Midbrain (tissue), 1 donor: ENCODE data around the gene MXD4.

Experiments used
- DNase-seq: peaks from one replicate; lab custom pipeline; 2025; lab: John Stamatoyannopoulos, UW

Gene MXD4, protein sequence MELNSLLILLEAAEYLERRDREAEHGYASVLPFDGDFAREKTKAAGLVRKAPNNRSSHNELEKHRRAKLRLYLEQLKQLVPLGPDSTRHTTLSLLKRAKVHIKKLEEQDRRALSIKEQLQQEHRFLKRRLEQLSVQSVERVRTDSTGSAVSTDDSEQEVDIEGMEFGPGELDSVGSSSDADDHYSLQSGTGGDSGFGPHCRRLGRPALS

DNA sequence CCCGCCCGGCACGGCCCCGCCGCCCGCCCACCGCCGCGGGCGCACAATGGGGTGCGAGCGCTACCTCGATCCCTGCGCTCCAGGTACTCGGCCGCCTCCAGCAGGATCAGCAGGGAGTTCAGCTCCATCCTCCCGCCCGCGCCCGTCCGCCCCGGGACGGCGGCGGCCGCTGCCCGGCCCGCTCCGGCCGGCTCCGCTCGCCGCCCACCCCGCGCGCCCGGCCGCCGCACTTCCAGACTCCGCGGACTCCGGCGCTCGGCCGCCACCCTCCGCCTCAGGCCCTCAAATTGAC lies at the start of gene MXD4:
Gene MXD4, minus strand, starts transcription at position 257 of the 292 bp plus-strand sequence. Its CDS starts 129 bp downstream, at position 128.
- no peak for DNase-seq

DNA sequence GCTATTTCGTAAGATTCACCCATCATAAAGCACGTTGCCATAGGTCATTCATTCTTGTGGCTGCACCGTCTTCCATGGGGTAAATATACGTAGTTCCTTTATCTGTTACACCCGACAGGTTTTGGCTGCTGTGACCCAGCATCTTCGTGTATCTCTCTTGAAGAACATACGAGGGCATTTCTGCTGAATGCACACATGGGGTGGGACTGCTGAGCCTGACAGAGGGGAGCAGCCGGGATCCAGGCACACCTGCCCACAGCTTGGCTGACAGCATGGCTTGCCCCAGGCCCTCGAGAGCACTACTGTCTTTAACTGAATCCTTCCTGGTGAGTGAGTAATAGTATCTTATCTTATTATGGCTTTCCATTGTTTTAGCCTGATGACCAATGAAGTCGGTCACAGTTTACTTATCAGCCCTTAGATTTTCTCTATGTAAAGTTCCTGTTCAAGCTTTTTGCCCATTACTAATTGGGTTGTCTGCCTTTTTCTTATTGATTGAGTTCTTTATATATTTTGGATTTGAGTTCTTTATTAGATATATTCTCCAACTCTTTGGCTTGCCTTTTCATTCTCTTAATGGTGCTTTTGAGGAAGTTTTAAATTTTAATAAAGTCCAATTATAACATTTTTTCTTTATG lies 45.0 kb upstream of the MXD4 start:
- no peak for DNase-seq

DNA sequence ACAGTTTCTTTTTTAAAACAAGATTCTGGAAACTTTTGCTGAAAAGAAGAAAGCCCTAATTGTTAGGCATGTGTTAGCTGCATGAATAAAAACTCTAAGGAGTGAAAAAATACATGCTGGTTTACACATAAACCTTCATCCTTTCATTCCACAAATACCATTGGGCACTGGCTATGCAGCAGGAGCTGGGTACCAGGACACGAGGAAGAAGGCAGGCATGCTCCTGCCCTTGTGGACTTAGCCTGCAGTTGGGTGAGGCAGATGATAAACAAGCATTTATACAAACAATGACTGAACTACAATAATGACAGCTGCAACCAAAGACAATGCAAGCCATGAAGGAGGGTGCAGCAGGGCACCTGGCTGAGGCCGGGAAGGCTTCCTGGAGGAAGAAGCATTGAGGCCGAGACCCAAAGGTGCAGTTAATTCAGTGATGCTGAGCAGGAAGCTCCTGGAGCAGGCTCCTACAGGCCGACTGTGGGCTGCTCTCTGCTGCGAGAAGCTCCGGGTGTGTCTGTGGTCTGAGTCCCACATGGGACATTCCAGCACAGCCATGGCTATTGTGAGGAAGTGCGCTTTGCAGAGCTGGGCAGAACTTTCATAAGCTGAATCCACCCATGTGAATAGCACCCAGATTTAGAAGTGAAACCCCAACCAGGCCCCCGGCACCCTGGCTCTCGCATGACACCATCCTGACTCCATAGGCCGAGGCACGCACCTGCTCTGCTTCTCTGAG lies 44.0 kb upstream of the MXD4 start:
- DNase-seq: no peak

DNA sequence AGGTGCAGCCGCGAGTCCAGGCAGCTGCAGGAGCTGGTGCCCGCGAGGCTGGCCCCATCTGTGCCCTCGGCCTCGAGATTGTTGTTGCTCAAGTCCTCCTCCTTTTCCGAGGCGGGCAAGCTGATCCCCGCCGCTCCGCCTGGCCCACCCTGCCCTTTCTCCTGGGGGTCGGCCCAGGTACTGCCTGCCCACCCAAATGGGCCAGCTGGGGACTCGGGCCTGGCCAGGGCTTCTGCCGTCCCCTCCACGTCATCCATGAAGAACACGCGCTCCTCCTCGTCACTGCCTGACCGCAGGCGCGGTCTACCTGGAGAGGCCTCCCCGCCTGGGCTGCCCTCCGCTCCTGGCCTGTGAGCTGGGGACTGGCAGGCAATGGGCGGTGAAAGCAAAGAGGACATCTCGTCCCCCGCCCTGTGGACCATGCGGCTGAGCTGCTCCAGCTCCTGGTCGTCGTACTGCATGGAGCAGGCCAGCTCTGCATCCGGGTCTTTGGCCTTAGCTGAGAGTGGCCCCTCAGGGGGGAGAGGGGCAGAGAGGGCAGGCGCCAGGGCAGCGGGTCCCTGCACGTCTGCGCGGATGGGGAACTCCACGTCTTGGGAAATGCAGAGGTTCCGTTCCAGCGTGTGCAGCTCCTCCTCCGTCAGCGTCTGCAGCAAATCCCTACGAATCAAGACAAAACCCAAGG lies 43.1 kb upstream of the MXD4 start:
- no peak for DNase-seq

DNA sequence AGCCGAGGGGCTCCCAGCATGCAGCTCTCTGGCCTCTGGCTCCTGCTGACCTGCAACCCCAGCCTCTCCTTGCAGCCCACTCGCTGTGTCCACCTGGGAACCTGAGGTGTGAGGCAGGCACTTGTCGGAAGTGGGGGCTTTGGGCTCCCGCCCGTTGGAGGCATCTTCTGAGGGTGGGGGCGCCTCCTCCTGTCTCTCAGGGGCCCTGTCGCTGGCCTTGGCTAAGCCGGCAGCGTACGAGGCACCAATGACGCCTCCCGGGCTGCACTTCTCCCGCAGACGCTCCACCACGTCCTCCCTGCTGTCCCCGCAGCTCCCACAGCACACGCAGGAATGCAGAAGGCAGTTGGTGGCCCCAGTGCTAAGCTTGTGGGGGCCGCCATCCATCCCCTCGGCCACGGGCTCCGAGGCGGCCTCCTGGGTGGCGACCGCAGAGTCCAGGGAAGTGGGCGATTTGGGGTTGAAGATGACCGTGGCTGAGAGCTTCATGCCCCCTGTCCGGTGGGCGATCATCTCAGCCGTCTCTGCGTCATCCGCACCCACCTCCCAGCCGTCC lies 42.5 kb upstream of the MXD4 start:
- no peak for DNase-seq

DNA sequence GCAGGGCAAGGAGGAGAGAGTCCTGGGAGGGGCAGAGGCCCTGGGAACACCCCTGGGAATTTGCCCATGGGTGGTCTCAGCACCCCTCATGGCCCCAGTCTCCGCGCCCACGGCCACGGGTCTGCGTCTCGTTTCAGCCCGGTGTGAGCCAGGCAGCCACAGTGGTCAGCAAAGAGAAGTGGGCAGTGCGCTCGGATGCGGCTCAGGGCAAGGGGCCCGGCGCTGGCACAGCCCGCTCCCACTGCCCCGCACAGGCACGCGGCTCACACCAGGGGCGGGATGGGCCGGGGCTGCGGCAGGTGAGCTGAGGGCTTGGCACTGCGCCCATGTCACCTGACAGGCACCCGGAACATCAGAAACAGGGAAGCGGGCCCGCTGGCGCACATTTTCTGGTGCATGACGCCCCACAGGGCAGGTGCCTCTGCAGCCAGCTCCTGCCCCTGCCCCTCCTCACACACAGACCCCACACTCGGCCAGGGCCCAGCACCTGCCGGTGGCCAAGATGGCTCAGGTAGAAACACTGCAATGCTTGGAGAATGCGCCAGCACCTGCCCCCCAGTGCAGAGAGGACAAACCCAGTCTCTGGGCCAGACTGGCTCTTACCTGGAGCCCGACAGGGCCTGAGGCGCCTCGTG lies 41.9 kb upstream of the MXD4 start:
- no peak for DNase-seq

DNA sequence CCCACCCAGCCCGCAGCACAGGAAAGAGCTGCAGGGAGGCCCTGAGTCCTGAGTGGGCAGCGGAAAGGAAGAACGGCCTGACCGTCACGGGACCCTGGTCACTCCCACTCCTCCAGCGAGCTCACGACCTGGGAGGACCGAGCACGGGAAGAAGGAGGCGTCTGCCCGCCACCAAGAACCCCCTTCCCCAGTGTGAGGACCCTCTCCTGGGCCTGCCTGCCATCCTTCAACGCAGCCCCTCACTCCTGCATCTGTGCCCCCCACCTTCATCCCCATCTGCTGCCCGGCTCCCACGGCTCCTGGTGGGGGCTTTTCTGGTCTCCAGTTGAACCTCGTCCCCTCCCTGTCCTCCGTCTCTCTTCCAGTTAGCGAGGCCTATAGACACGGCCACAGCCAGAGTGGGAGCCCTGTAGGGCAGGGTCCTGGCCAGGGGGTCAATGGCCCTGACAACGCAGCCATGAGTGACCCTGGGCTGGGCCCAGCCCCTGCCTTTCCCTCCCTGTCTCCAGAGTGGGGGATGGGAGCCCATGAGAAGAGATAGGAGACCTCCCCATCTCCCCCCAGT lies 41.3 kb upstream of the MXD4 start:
- DNase-seq: no peak

DNA sequence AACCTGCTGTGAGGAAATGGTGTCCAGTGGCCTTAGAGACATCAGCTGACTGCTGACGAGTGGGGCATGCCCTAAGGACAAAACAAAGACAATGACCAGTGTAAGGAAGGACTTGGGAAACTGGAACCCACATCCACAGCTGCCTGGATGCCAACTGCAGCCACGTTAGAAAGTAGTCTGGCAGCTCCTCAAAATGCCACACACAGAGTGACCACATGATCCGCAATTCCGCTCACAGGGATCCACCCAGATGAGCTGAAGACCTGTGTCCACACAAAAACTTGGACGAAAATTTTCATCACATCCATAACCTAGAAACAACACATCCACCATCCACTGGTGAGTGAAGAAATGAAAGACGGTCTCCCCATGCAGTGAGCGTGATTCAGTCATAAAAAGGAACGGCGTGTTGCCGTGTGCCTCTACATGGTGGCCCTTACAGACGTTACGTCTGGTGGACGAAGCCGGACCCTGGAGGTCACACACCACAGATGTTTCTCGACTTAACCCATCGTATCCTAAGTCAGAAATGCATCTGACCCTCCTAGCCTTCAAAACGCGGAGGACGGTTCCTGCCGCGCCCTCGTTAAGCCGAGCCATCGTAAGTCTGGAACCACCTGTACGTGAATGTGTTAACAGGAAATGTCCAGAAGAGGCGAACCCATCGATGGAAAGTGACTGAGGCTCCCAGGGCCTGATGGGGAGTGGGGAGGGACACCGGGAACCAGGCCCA lies 40.6 kb upstream of the MXD4 start:
- no peak for DNase-seq

DNA sequence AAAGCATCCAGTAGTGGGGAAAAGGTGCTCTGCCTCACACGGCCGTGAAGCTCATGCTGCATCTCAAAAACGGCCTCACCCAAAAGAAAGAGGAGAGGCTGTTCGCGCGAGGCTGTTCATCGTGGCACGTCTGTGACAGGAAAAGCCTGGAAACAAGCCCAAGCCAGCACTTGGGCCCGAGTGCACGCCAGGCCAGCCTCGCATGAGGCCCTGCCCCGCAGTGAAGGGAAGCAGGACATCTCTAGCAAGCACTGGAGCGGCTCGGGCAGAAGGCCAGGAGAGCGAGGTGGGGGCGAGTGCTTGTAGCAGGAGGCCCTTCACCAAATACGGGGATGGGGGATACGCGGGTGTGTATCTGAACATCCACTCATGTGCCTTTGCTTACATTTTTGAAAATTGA lies 39.9 kb upstream of the MXD4 start:
- no peak for DNase-seq

DNA sequence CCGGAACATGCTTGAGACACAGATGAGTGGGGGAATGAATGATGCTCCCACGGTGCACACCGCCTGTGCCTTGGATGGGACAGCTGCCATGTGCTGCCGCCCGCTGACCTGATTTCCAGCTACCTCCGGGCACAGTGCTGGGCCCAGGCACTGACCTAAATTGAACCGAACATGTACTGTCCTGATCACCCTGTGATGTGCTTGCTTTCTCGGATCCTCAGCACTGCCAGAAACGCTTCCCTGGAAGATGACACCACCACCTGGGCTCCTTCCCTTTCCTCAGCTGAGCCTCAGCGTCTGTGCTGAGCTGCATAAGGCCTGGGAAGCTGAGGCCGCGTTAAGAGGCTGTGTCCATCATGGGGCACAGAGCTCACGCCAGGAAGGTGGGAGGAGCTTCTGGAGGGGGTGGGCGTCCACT lies 39.3 kb upstream of the MXD4 start:
- DNase-seq: no peak

DNA sequence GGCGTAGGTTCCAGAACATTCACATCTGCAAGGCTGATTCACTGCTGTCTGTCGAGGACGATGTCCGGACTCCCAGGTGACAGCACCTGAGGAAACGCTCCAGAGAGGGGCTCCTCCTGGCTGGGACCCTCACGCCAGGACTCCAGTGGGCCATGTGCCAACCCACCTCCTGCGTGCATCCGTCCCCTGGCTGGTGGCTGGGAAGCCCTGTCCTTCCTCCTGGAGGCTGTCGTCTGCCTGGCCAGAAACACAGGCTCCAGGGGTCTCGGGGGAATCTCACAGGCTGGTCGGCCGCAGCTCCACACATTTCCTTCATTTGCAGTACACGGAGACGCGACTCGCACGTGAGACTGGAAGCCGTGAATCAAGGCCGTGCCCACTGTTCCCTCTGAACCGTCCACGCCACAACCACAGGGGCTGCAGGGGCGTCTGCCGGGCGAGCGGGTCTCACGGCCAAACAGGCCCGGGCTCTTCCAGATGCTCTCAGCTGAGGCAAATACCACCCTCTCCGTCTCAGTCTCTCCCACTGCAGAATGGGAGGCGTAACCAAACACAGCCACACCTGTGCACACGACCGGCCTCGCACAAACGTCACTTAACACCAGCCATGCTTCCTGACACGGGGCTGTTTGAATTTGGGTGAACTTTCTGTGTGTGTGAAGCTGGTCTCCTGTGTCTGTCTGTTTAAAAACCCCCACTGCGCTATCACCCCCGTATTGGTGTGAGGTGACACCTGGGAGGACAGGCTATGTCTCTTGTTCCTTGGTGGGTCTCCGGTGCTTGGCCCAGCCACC lies 38.7 kb upstream of the MXD4 start:
- no peak for DNase-seq

DNA sequence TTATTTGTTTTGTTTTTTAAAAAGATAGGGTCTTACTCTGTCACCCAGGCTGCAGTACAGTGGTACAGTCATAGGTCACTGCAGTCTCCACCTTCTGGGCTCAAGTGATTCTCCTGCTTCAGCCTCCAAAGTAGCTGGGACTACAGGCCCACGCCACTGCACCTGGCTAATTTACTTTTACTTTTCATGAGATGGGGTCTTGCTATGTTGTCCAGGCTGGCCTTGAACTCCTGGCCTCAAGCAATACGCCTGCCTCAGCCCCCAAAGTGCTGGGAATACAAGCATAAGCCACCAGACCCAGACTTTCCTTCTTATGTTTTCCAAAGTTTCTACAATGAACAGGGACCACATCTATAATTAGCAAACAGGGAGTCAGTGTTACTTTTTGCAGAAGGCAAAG lies 37.9 kb upstream of the MXD4 start:
- DNase-seq: no peak

DNA sequence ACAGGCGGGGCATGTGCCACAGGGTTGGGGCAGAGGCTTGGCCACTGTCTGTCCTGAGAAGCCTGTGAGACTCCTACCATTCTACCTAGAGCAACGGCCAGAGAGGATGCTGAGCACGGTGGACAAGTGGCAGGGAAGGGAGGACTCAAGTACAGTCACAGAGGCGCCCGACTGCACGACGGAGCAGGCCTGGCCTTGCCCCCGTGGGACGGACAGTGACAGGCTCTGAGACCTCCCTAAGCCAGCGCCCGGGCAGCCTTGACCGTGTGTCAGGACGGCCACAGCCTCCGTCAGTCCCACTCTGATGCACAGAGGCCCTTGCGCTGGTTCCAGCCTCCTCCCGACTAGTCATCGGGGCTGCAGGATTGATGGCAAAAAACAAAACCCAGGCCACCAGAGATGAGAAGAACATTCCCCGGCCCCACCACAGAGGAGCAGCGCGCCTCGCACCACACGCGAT lies 36.7 kb upstream of the MXD4 start:
- DNase-seq: no peak

DNA sequence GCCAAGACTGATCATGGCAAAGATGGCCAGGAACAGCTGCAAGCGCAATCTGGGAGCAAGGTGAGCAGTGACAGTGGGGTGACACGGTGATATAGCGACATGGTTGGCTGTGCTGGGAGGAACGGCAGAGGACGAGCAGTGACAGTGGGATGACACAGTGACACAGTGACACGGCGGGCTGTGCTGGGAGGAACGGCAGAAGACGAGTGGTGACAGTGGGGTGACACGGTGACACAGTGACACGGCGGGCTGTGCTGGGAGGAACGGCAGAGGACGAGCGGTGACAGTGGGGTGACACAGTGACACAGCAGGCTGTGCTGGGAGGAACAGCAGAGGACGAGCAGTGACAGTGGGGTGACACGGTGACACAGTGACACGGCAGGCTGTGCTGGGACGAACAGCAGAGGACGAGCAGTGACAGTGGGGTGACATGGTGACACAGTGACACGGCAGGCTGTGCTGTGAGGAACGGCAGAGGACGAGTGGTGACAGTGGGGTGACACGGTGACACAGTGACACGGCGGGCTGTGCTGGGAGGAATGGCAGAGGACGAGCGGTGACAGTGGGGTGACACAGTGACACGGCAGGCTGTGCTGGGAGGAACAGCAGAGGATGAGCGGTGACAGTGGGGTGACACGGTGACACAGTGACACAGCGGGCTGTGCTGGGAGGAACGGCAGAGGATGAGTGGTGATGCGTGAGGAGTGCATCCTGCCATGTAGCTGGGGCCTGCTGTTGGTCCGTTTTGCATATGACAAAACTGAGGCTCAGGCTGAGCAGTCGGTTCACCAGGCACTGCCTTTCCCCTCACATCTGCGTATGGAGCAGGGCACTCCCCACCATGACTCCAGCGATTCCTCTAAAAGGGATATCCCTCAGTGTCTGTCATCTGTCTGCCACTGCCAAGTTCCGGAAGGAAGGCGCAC lies 36.0 kb upstream of the MXD4 start:
- DNase-seq: no peak

DNA sequence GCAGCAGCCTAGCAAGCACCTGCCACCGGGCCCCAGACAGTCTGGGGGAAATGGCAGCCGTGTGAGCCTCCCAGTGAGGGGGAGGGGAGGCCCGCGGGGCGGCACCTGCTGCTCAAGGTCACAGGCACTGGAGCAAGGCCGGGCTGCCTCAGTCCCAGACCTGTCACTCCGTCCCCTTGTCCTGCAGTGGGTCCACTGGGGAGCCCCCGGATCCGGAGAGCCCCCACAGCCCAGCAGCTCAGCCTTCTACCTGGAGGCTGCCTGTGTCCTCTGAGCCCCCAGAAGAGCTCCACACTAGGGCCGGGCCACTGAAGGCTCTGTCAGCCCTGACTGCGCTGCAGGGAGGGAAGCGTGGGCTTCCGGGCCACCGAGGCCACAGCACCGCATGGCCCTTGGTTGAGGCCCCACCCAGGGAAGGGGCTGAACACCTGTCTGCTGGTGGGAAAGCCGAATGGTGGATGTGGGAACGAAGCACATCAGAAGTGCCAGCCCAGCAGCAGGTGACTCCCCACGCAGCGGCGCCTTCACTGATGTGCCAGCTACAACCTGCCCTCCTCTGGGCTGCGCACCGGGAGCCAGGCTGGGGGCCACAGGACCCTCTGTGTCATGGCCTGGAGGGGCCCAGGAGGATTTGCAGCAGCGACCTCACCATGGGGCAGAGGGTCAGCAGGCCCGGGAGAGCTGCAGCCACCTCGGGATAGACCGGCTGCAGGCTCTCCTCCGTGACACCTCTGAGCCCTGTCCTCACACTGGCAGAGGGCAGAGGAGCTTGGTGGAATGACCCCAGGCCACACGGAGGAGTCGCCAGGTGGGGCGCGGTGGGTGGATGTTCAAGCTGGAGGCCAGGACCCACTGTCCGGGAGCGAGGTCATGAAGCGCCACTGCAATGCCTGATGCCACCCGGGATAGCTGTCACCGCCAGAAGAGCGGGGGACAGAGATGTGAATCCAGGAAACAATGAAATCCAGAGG lies 35.0 kb upstream of the MXD4 start:
- no peak for DNase-seq

DNA sequence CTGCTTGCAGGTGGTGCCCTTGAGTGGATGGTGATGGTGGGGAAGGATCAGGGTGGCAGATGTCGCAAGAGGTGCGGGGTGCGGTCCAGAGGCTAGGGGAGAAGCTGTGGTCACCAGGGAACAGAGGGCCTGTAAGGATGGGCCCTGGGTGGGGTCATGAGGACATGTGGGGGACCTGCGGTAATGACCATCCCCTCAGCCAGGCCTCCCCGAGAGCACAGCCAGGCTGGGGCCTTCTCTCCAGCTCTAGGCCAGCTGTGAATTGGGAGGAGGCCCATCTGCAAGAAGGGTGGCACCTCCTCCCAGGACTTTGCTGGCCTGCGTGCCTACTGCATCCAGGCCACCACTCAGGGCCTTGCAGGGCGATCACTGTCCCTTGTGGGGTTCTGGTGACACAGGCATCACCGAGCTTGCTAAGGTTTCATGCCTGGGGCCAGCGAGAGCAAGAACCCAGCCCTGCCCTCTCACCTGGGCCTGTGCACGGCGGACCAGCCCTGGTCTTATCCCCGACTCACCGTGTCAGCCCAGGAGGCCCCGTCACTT lies 34.1 kb upstream of the MXD4 start:
- no peak for DNase-seq

DNA sequence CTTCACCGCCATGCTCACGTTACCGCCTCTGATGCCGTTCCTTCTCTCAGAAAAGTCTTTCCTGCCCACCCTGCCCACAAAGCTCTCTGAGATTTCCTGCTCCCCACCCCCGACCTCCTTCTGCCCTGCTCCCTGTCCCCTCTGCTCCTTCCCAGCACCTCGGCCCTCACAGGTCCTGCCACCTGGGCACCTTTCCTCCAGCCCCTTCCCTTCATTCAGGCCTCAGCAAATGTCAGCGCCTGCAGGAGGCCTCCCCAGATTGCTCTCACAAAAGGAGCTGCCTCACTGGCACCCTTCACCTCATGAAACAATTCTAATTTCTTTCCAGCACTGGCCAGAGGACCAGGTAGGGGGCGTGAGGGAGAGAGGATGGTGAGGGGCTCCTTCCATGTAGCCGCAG lies 33.6 kb upstream of the MXD4 start:
- no peak for DNase-seq
